Activated T-helper 9 cell treated with anti-CD3 and anti-CD28 coated beads, Interleukin-2, amount 50 U/mL, for 16 hours (primary cell): ENCODE measurements around the gene ALK.
"Not testable (repeated sequence)": the region's sequence is repeated elsewhere in the genome, so short reads cannot be mapped to it uniquely, and the experiment has no call there.

Source experiments
- DNase-seq: peaks from one replicate; pipeline ENCODE4 v3.0.0-alpha.2; 2020; ENCODE audit warnings: low read depth

Gene ALK

GRCh38 chr2:29273004-29273684 lies 648.2 kb downstream of the ALK start:
- no peak for DNase-seq

GRCh38 chr2:29272311-29272710 lies 649.1 kb downstream of the ALK start:
- no peak for DNase-seq

GRCh38 chr2:29270701-29271121 lies 650.7 kb downstream of the ALK start:
- DNase-seq: no peak

- DNase-seq: no peak
Measured at GRCh38 chr2:29269765-29270109, 651.6 kb downstream of the ALK start.

- DNase-seq: no peak
Measured at GRCh38 chr2:29269095-29269764, 652.2 kb downstream of the ALK start.

GRCh38 chr2:29267720-29268119 lies 653.7 kb downstream of the ALK start:
- no peak for DNase-seq

- no peak for DNase-seq
Measured at GRCh38 chr2:29263886-29264285, 657.5 kb downstream of the ALK start.

- DNase-seq: no peak
Measured at GRCh38 chr2:29262681-29263260, 658.6 kb downstream of the ALK start.

GRCh38 chr2:29261003-29261402 lies 660.4 kb downstream of the ALK start:
- DNase-seq: no peak

- DNase-seq: no peak
Measured at GRCh38 chr2:29260142-29260772, 661.1 kb downstream of the ALK start.

- no peak for DNase-seq
Measured at GRCh38 chr2:29259221-29259620, 662.2 kb downstream of the ALK start.

GRCh38 chr2:29255004-29255403 lies 666.4 kb downstream of the ALK start:
- DNase-seq: no peak

- DNase-seq: not testable (repeated sequence)
Measured at GRCh38 chr2:29253495-29254275, 667.7 kb downstream of the ALK start.

- DNase-seq: no peak
Measured at GRCh38 chr2:29253026-29253425, 668.4 kb downstream of the ALK start.

GRCh38 chr2:29251406-29251805 lies 670.0 kb downstream of the ALK start:
- DNase-seq: no peak

- no peak for DNase-seq
Measured at GRCh38 chr2:29250977-29251376, 670.4 kb downstream of the ALK start.

GRCh38 chr2:29249666-29250253 lies 671.6 kb downstream of the ALK start:
- DNase-seq: no peak

- DNase-seq: no peak
Measured at GRCh38 chr2:29247336-29247914, 674.0 kb downstream of the ALK start.

GRCh38 chr2:29246383-29247300 lies 674.7 kb downstream of the ALK start:
- DNase-seq: no peak

GRCh38 chr2:29245742-29246382 lies 675.5 kb downstream of the ALK start:
- no peak for DNase-seq
